GM19238 (cell line): ENCODE measurements around the gene AJAP1.

Experiments
- DNase-seq: peaks from one replicate; pipeline ENCODE4 v3.0.0; 2011; ENCODE audit warnings: low spot score; ENCODE audit not compliant: insufficient read length

AJAP1 gene

GRCh38 chr1:4630561-4630960, 23.8 kb upstream of the AJAP1 start:
- DNase-seq = no peak

- DNase-seq = no peak
Observed at GRCh38 chr1:4631321-4631720, 23.1 kb upstream of the AJAP1 start.

- no peak for DNase-seq
Observed at GRCh38 chr1:4633346-4633745, 21.1 kb upstream of the AJAP1 start.

GRCh38 chr1:4634156-4634792, 20.1 kb upstream of the AJAP1 start:
- no peak for DNase-seq

- DNase-seq = no peak
Observed at GRCh38 chr1:4634793-4635406, 19.5 kb upstream of the AJAP1 start.

- no peak for DNase-seq
Observed at GRCh38 chr1:4636186-4636585, 18.2 kb upstream of the AJAP1 start.

- DNase-seq = no peak
Observed at GRCh38 chr1:4636644-4637380, 17.6 kb upstream of the AJAP1 start.

- no peak for DNase-seq
Observed at GRCh38 chr1:4637616-4638344, 16.6 kb upstream of the AJAP1 start.

GRCh38 chr1:4638345-4638729, 16.1 kb upstream of the AJAP1 start:
- DNase-seq = no peak

- DNase-seq = no peak
Observed at GRCh38 chr1:4640931-4641330, 13.5 kb upstream of the AJAP1 start.

GRCh38 chr1:4647391-4647790, 7.0 kb upstream of the AJAP1 start:
- DNase-seq = no peak

GRCh38 chr1:4648657-4649056, 5.8 kb upstream of the AJAP1 start:
- DNase-seq = no peak

- DNase-seq = no peak
Observed at GRCh38 chr1:4650481-4650880, 3.9 kb upstream of the AJAP1 start.

GRCh38 chr1:4650981-4651380, 3.4 kb upstream of the AJAP1 start:
- DNase-seq = no peak

- DNase-seq = peak; percentile 76
Observed at GRCh38 chr1:4652631-4653327, 1.6 kb upstream of the AJAP1 start.

GRCh38 chr1:4653328-4653660, 1.1 kb upstream of the AJAP1 start:
- no peak for DNase-seq

GRCh38 chr1:4654764-4655673, 610 bp downstream of the AJAP1 start:
- DNase-seq = no peak

- DNase-seq = no peak
Observed at GRCh38 chr1:4655674-4656532, 1.5 kb downstream of the AJAP1 start.

GRCh38 chr1:4656533-4657140, 2.2 kb downstream of the AJAP1 start:
- no peak for DNase-seq
